H1 (cell line): Measurements from ENCODE around the gene PIGV. TPM values are rescaled to one million over a fixed set of nuclear protein-coding genes. Genes with fewer than 3 reads are reported as not detected.

Experiments
- BRCA1 ChIP-seq: IDR thresholded peaks from 2 replicates; pipeline ENCODE4 v1.6.1; 2012; ENCODE audit warnings: low read depth, low read length, improper control_type of control experiment
- CTBP2 ChIP-seq: IDR thresholded peaks from 2 replicates; pipeline ENCODE4 v1.7.0; 2011; ENCODE audit warnings: borderline replicate concordance, mild to moderate bottlenecking, moderate library complexity, mixed read lengths, low read length; ENCODE audit not compliant: insufficient read depth, insufficient read length
- JUN ChIP-seq: IDR thresholded peaks from 2 replicates; pipeline ENCODE4 v1.6.1; 2011; ENCODE audit warnings: low read depth, mild to moderate bottlenecking, improper control_type of control experiment, low read length
- JUND ChIP-seq: IDR thresholded peaks from 2 replicates; pipeline ENCODE4 v1.6.1; 2011; ENCODE audit warnings: mild to moderate bottlenecking, improper control_type of control experiment, low read length
- NRF1 ChIP-seq: IDR thresholded peaks from 2 replicates; pipeline ENCODE4 v1.6.1; 2011; ENCODE audit warnings: mild to moderate bottlenecking, low read depth, low read length, improper control_type of control experiment
- PHF8 ChIP-seq: fragments of 200-600 bp; sonication (generic); conservative IDR thresholded peaks from 2 replicates; pipeline ENCODE4 v1.7.1; 2012; ENCODE audit warnings: low read depth, mild to moderate bottlenecking, inconsistent platforms, low read length, moderate library complexity
- POLR2A ChIP-seq, 2 experiments: IDR thresholded peaks; 1 replicate in 1 of 2; 2 replicates in 1 of 2; pipeline ENCODE4 v1.6.1; 2011; ENCODE audit warnings: low read depth in 2 of 2, low read length in 2 of 2, mild to moderate bottlenecking in 2 of 2; ENCODE audit errors: control extremely low read depth in 1 of 2
- SIN3A ChIP-seq, 2 experiments: IDR thresholded peaks in 1 of 2; conservative IDR thresholded peaks in 1 of 2; 2 replicates each; pipeline ENCODE4 v1.6.1; 2011 to 2012; ENCODE audit warnings: low read length in 2 of 2, improper control_type of control experiment in 1 of 2, low read depth in 1 of 2, mild to moderate bottlenecking in 1 of 2
- SIX5 ChIP-seq: IDR thresholded peaks from 2 replicates; pipeline ENCODE4 v1.6.1; 2011; ENCODE audit warnings: mild to moderate bottlenecking, low read depth, low read length
- TCF12 ChIP-seq: IDR thresholded peaks from 2 replicates; pipeline ENCODE4 v1.6.1; 2011; ENCODE audit warnings: low read depth, mild to moderate bottlenecking, low read length
- YY1 ChIP-seq: IDR thresholded peaks from 2 replicates; pipeline ENCODE4 v1.6.1; 2011; ENCODE audit warnings: low read depth, mild to moderate bottlenecking, low read length
- polyA plus RNA-seq, 7 experiments: library from polyadenylated mRNA; depleted of rRNA in 3 of 7; stranded (reverse) in 5 of 7; unstranded in 2 of 7; fragments of >200 nt in 5 of 7; fragments of 200-250 nt in 2 of 7; gene quantifications; 1 replicate in 5 of 7; 2 replicates in 1 of 7; 4 replicates in 1 of 7; pipeline versions ENCODE4 v1.2.1 to v1.2.3, GENCODE V29; 2011 to 2013; ENCODE audit warnings: missing spikeins in 2 of 7, mixed read lengths in 2 of 7
- total RNA-seq: library from RNA; stranded (reverse); fragmentation: NEBNext Ultra II Directional; extraction: Animal tissue kit (Norgen Biotek cat#: 25700); gene quantifications from 2 replicates; pipeline ENCODE4 v1.2.1, GENCODE V29; 2021
- TF ChIP-seq, protein P1 (sequence below): fragments of 300-600 bp; sonication (generic); IDR thresholded peaks from 2 replicates; pipeline ENCODE4 v1.7.1; 2012; ENCODE audit warnings: low read length, moderate library complexity, mild to moderate bottlenecking, inconsistent platforms; ENCODE audit not compliant: insufficient replicate concordance

Gene PIGV
- total and polyA plus RNA-seq, 2 of the 8 experiments (the other 6 are each of a cell fraction or from before 2014, with no cell fraction given): 8.5 to 20.9 TPM

DNA sequence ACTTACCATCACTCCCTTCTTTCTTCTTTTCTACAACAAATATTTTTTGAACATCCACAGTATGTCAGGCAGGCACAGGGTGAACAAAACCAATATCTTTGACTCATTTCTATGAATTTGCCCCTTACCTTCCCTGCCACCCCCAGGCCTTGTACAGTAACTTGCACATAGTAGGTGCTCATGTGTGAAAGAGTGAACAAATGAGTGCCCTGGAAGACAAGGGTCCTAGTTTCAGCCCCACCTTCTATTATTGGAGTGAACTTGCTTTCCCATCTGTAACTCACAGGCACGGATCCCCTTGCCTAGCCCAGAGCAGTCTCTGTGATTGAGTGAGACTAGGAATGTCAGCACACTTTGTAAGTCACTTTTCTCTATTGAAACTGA is 51.6 kb downstream of the PIGV start (continued):
- TF ChIP-seq, protein P1, sequence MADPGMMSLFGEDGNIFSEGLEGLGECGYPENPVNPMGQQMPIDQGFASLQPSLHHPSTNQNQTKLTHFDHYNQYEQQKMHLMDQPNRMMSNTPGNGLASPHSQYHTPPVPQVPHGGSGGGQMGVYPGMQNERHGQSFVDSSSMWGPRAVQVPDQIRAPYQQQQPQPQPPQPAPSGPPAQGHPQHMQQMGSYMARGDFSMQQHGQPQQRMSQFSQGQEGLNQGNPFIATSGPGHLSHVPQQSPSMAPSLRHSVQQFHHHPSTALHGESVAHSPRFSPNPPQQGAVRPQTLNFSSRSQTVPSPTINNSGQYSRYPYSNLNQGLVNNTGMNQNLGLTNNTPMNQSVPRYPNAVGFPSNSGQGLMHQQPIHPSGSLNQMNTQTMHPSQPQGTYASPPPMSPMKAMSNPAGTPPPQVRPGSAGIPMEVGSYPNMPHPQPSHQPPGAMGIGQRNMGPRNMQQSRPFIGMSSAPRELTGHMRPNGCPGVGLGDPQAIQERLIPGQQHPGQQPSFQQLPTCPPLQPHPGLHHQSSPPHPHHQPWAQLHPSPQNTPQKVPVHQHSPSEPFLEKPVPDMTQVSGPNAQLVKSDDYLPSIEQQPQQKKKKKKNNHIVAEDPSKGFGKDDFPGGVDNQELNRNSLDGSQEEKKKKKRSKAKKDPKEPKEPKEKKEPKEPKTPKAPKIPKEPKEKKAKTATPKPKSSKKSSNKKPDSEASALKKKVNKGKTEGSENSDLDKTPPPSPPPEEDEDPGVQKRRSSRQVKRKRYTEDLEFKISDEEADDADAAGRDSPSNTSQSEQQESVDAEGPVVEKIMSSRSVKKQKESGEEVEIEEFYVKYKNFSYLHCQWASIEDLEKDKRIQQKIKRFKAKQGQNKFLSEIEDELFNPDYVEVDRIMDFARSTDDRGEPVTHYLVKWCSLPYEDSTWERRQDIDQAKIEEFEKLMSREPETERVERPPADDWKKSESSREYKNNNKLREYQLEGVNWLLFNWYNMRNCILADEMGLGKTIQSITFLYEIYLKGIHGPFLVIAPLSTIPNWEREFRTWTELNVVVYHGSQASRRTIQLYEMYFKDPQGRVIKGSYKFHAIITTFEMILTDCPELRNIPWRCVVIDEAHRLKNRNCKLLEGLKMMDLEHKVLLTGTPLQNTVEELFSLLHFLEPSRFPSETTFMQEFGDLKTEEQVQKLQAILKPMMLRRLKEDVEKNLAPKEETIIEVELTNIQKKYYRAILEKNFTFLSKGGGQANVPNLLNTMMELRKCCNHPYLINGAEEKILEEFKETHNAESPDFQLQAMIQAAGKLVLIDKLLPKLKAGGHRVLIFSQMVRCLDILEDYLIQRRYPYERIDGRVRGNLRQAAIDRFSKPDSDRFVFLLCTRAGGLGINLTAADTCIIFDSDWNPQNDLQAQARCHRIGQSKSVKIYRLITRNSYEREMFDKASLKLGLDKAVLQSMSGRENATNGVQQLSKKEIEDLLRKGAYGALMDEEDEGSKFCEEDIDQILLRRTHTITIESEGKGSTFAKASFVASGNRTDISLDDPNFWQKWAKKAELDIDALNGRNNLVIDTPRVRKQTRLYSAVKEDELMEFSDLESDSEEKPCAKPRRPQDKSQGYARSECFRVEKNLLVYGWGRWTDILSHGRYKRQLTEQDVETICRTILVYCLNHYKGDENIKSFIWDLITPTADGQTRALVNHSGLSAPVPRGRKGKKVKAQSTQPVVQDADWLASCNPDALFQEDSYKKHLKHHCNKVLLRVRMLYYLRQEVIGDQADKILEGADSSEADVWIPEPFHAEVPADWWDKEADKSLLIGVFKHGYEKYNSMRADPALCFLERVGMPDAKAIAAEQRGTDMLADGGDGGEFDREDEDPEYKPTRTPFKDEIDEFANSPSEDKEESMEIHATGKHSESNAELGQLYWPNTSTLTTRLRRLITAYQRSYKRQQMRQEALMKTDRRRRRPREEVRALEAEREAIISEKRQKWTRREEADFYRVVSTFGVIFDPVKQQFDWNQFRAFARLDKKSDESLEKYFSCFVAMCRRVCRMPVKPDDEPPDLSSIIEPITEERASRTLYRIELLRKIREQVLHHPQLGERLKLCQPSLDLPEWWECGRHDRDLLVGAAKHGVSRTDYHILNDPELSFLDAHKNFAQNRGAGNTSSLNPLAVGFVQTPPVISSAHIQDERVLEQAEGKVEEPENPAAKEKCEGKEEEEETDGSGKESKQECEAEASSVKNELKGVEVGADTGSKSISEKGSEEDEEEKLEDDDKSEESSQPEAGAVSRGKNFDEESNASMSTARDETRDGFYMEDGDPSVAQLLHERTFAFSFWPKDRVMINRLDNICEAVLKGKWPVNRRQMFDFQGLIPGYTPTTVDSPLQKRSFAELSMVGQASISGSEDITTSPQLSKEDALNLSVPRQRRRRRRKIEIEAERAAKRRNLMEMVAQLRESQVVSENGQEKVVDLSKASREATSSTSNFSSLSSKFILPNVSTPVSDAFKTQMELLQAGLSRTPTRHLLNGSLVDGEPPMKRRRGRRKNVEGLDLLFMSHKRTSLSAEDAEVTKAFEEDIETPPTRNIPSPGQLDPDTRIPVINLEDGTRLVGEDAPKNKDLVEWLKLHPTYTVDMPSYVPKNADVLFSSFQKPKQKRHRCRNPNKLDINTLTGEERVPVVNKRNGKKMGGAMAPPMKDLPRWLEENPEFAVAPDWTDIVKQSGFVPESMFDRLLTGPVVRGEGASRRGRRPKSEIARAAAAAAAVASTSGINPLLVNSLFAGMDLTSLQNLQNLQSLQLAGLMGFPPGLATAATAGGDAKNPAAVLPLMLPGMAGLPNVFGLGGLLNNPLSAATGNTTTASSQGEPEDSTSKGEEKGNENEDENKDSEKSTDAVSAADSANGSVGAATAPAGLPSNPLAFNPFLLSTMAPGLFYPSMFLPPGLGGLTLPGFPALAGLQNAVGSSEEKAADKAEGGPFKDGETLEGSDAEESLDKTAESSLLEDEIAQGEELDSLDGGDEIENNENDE: no peak
- TF ChIP-seq SIN3A (conservative IDR thresholded peaks at IDR 0.05 in 1 of 2, IDR thresholded peaks at IDR 0.05 in 1 of 2; ENCODE audit: low read depth in 1 of 2, low read length in 2 of 2) (no peak), JUND (no peak), JUN (no peak), NRF1 (no peak), CTBP2 (no peak), TCF12 (no peak), SIX5 (no peak), YY1 (no peak), POLR2A (IDR thresholded peaks at IDR 0.05; ENCODE audit: control extremely low read depth in 1 of 2, low read depth in 2 of 2, low read length in 2 of 2) (no peak), PHF8 (no peak), BRCA1 (no peak)
